GM18873 (cell line): Measurements from ENCODE around the gene SATB2.

Experiments
- ATAC-seq: cut with Tn5 transposase; IDR thresholded peaks from one replicate; pipeline ENCODE4 v1.9.1; 2021; ENCODE audit warnings: mild to moderate bottlenecking, moderate library complexity, moderate number of reproducible peaks; ENCODE audit not compliant: unreplicated experiment, low FRiP score

The SATB2 gene

GRCh38 chr2:199457147-199458008 is at the start of gene SATB2:
TSS of gene SATB2 (minus strand) at chr2:199457939. CDS start at chr2:199456037, 1,902 bp downstream.
- ATAC-seq: no peak

GRCh38 chr2:199505755-199506403 is 48.1 kb upstream of the SATB2 start:
- no peak for ATAC-seq

GRCh38 chr2:199503148-199503547 is 45.4 kb upstream of the SATB2 start:
- no peak for ATAC-seq

- ATAC-seq: no peak
Observed at GRCh38 chr2:199499005-199499404, 41.3 kb upstream of the SATB2 start.

- no peak for ATAC-seq
Observed at GRCh38 chr2:199495147-199495546, 37.4 kb upstream of the SATB2 start.

- ATAC-seq: no peak
Observed at GRCh38 chr2:199490049-199490448, 32.3 kb upstream of the SATB2 start.

GRCh38 chr2:199488772-199489400 is 31.1 kb upstream of the SATB2 start:
- no peak for ATAC-seq

DNA sequence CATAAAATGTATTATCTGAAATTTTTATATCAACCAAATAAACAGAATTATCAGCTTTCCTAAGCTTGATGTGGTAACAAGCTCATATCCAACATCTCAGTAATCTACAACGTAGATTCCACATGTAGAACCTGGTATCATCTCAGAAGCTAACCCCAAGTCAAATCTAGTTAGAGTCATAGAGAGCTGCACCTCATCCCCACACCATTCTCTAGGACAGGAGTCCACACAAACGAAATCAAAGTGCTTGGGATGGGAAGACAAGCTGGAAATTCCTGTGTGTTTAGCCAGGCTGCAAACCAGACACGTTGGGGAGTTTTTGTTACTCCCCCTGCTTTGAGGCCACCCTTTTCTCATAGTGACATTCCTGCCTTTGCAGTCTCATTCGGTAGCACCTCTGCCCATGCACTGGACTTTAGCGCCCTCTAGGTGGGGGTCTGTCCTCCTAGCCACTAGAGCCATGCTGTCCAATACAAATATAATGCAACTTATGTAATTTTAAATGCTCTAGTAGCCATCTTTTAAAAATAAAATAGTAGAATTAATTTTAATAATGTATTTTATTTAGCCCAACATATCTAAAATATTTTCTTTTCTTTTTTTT is 28.1 kb upstream of the SATB2 start:
- no peak for ATAC-seq

GRCh38 chr2:199484927-199485326 is 27.2 kb upstream of the SATB2 start:
- ATAC-seq: no peak

DNA sequence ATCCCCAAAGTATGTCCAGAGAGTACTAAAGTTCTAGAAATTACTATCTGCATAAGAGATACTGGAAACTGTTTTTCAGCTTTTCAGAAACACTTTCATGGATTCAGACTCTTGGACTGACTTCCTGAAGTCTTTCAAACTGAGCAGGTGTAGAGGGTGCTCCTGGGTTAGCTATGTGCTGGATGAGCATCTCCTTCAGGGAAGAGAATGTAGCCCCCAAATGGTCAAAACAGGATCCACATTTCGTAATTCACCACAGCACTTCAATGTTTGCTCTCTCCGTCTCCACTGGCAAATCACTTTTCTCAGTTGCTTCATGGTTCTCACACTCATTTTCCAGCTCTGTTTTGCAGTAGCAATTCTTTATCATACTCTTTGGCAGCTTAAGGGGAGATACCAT is 23.2 kb upstream of the SATB2 start:
- no peak for ATAC-seq

- ATAC-seq: no peak
Observed at GRCh38 chr2:199477277-199477834, 19.6 kb upstream of the SATB2 start.

DNA sequence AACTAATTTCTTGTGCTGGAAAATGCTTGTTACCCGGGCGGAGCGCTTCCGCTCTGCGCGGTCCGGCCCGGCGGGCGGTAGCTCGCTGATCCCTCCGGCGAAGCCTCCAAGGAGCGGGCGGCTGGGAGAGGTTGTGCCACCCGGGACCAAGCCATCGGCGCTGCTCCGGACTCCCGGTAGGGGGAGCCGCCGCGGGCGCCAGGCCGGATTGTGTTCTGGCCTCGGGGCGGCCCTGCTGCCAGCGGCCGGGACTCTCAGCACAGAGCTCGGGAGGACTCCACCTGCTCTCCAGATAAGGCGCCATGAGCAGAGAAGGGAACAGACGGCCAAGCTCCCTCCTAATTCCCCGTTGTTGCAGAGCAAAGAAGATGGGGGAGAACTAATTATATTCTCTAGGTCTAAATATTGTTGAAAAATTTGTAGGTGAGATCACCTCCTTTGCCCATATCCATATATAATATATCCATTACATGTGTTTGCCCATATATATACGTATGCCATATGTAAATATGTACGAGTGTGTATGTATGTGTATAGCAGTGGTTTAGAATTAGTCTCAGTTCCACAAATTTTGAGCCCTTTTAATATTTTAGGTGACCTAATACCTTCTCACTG is 13.8 kb upstream of the SATB2 start:
- ATAC-seq: no peak

DNA sequence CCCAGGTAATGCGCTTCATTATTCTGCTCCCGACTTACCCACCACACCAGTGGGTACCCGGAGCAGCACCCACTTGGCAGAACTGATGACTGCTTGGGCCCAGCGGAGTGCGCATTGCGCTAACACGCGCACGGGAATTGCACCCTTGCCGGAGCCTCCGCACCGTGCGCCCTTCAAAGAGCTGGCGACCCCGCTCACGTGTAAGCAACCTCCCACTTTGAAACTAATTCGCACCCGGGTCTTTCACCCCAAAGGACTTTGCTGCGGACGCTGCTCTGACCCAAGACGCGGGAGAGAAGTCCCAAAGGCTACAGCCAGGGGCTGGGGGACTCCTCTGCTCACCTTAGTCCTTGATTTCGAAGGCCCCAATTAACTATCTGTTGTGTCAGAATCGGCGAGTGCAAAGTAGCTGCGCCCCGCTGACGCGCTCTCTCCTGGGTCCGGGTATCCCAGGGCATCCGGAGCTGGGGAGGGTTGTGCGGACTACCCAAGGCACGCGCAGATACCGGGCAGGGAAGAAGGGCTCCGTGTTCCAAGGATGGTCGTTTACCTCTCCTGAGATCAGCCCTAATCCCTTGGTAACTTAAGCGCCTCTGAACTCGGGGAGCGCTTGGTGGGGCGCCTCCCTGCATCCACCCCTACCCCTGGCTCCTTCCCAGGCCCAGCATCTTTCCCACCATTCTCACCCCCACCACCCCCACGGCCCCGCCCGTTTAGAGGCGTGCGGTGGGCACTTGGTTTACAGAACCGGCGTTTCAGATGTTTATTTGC is 13.1 kb upstream of the SATB2 start:
- no peak for ATAC-seq

DNA sequence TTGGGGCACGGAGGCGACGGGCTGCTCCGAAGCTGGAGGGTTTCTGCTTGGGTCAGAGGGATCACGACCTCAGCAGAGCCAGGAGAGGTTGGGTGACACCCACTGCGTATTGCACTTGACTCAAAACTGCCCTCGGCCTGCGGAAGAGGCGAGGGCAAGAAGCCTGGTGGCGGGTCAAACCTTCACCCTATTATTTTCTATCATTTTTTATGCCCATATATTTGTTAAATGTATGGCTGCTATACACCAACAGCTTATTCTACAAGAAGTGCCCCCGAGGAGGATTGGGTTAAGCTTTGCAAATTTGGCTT is 12.6 kb upstream of the SATB2 start:
- ATAC-seq: no peak

DNA sequence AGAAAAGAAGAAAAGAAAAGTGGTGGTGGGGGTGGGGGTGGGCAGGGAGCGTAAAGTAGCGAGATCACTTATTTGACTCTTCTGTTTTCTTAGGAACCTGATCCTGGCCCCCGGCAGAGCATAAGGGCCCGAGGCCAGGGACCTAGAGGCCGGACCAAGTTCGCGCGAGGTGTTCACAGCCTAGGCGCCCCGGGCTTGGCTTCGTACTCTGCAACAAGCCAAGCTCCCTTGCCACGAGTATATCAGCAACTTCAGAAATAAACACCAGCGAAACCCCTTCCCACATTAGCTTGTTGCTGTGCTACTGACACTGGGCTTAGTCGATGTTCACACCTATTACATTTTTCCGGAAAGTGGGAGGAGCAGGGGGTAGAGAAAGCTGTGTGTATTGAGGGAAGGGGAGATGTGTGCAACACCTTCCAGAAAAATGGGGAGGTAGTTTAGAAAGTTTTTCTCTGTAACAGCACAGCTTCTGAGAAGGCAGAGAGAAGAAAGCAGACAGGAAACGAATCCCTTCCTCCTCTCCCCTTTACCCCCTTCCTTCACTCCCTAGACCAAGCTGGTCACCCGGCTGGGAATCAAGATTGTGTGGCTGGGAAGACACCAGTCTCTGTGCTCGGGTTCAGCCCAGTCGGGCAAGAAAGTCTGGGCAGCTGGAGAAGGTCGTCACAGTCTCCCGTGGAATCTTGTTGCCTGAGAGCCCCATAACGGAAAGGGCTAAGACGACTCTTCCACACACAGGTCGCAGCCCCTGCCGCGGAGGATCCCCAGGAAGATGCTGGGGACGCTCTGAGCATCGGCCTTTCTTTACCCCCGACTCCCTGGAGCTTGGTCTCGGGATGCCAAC is 12.0 kb upstream of the SATB2 start:
- no peak for ATAC-seq

GRCh38 chr2:199468561-199469513 is 11.1 kb upstream of the SATB2 start:
- ATAC-seq: no peak

GRCh38 chr2:199467066-199467822 is 9.5 kb upstream of the SATB2 start:
- ATAC-seq: no peak
